K562 (cell line): ENCODE data around the gene PRCC. TPM values are rescaled to one million over a fixed set of nuclear protein-coding genes. Genes with fewer than 3 reads are reported as not detected.
A peak's percentile ranks its signal among the peaks of the same experiment; 100 is the strongest.

Experiments
- ARID1B ChIP-seq: fragments of 450-650 bp; IDR thresholded peaks from 2 replicates; pipeline ENCODE4 v1.6.1; 2016; ENCODE audit warnings: antibody characterized with exemption, mild to moderate bottlenecking, inconsistent platforms
- ARID4B ChIP-seq: sonication (generic); formaldehyde crosslinking; IDR thresholded peaks from 2 replicates; pipeline ENCODE4 v1.8.0; 2022; ENCODE audit warnings: mild to moderate bottlenecking, missing genetic modification reagents
- CREM ChIP-seq: IDR thresholded peaks from 2 replicates; pipeline ENCODE4 v1.6.1; 2014; ENCODE audit warnings: antibody characterized with exemption, low read depth
- DACH1 ChIP-seq: fragments of 450-650 bp; IDR thresholded peaks from 2 replicates; pipeline ENCODE4 v1.6.1; 2018; ENCODE audit not compliant: partially characterized antibody
- ELF2 ChIP-seq: fragments of 250-450 bp; sonication (Bioruptor Pico); IDR thresholded peaks from 2 replicates; pipeline ENCODE4 v1.5.0; 2021; ENCODE audit warnings: mild to moderate bottlenecking
- ETV5 ChIP-seq: sonication (generic); formaldehyde crosslinking; IDR thresholded peaks from 2 replicates; pipeline ENCODE4 v1.4.0; 2020; ENCODE audit warnings: low read depth, mild to moderate bottlenecking, missing genetic modification reagents
- GATA2 ChIP-seq: sonication (generic); formaldehyde crosslinking; IDR thresholded peaks from 2 replicates; pipeline ENCODE4 v1.4.0; 2020; ENCODE audit warnings: mild to moderate bottlenecking, missing genetic modification reagents
- PBX2 ChIP-seq, 2 experiments: IDR thresholded peaks in 1 of 2; conservative IDR thresholded peaks in 1 of 2; 2 replicates each; pipeline ENCODE4 v1.6.1; 2016; ENCODE audit warnings: low read depth in 2 of 2, mild to moderate bottlenecking in 1 of 2, missing compliant biosample characterization in 1 of 2, missing genetic modification characterization in 1 of 2, moderate library complexity in 1 of 2
- PHF8 ChIP-seq: fragments of 200-600 bp; sonication (generic); IDR thresholded peaks from 2 replicates; pipeline ENCODE4 v1.6.1; 2012; ENCODE audit warnings: mixed run types, mild to moderate bottlenecking, inconsistent platforms, low read length, moderate library complexity, borderline replicate concordance
- SAFB2 ChIP-seq: fragments of 200-400 bp; formaldehyde crosslinking; IDR thresholded peaks from 2 replicates; pipeline ENCODE4 v1.6.1; 2018; ENCODE audit warnings: borderline replicate concordance, low read length, low read depth, moderate library complexity; ENCODE audit not compliant: severe bottlenecking
- SMAD3 ChIP-seq: fragments of 450-650 bp; formaldehyde crosslinking; conservative IDR thresholded peaks from 2 replicates; pipeline ENCODE4 v1.4.0; 2020; ENCODE audit warnings: mild to moderate bottlenecking
- ZMIZ1 ChIP-seq, 2 experiments: fragments of 150-350 bp in 1 of 2; IDR thresholded peaks; 2 replicates each; pipeline ENCODE4 v1.6.1; 2012 to 2016; ENCODE audit warnings: low read depth in 2 of 2, low read length in 2 of 2, mild to moderate bottlenecking in 1 of 2, moderate library complexity in 1 of 2
- ZNF174 ChIP-seq: fragments of 250-450 bp; sonication (Bioruptor Pico); IDR thresholded peaks from 2 replicates; pipeline ENCODE4 v1.4.0; 2020; ENCODE audit warnings: mild to moderate bottlenecking
- ZNF277 ChIP-seq: fragments of 250-450 bp; sonication (Bioruptor Pico); IDR thresholded peaks from 2 replicates; pipeline ENCODE4 v1.8.0; 2022; ENCODE audit warnings: inconsistent platforms, mild to moderate bottlenecking, moderate library complexity, borderline replicate concordance
- ZNF324 ChIP-seq: fragments of 250-450 bp; sonication (Bioruptor Pico); IDR thresholded peaks from 2 replicates; pipeline ENCODE4 v1.4.0; 2020; ENCODE audit warnings: mild to moderate bottlenecking
- polyA plus RNA-seq, 8 experiments: library from polyadenylated mRNA; depleted of rRNA in 4 of 8; stranded (reverse) in 5 of 8; unstranded in 3 of 8; fragments of >200 nt; fragmentation: Nextera tagmentation in 2 of 8; fragmentation: Illumina TruSeq in 1 of 8; extraction: Ambion mirVana in 2 of 8; extraction: Trizol in 1 of 8; gene quantifications; 2 replicates each; pipeline versions ENCODE4 v1.2.1 to v1.2.3, GENCODE V29; 2011 to 2014; ENCODE audit warnings: inconsistent platforms in 1 of 8, missing spikeins in 1 of 8
- total RNA-seq, 7 experiments: library from RNA; depleted of rRNA in 6 of 7; stranded (reverse); fragments of >200 nt in 6 of 7; fragmentation: Illumina TruSeq in 2 of 7; extraction: Trizol in 2 of 7; gene quantifications; 2 replicates each; pipeline versions ENCODE4 v1.2.1 to v1.2.3, GENCODE V29; 2011 to 2021; ENCODE audit warnings: low replicate concordance in 1 of 7

Gene PRCC
- total and polyA plus RNA-seq, 9 of the 15 experiments (the other 6 are each of a cell fraction or from before 2014, with no cell fraction given) = 23.9 to 201 (median 41.1) TPM

- TF ChIP-seq PBX2 (CRISPR knock-in tag; IDR thresholded peaks at IDR 0.05; ENCODE audit: low read depth) (no peak), PBX2 (tag; conservative IDR thresholded peaks at IDR 0.05; ENCODE audit: low read depth) (no peak), SMAD3 (CRISPR knock-in tag) (no peak), ELF2 (CRISPR knock-in tag) (no peak), ZNF324 (CRISPR knock-in tag) (no peak), ETV5 (CRISPR knock-in tag) (no peak), ARID4B (CRISPR knock-in tag) (peak; percentile 83), PHF8 (peak; percentile 48; the same call in 1 of the 2 replicates), GATA2 (CRISPR knock-in tag) (no peak), SAFB2 (no peak), ZMIZ1 (IDR thresholded peaks at IDR 0.05; ENCODE audit: low read depth in 2 of 2, low read length in 2 of 2) (peak in 1 of 2 experiments; percentile 94; a peak in 2 of 4 replicates), ZNF277 (CRISPR knock-in tag) (no peak), CREM (peak; percentile 89), DACH1 (no peak), ZNF174 (no peak), ARID1B (no peak)
Observed at GRCh38 chr1:156751757-156752481, 15.4 kb upstream of the PRCC start (continued).
